PFSK-1 (cell line): ENCODE measurements around the gene RAB8A.

Source experiments
- POLR2AphosphoS5 ChIP-seq: IDR thresholded peaks from 2 replicates; pipeline ENCODE4 v1.6.1; 2012; ENCODE audit warnings: low read depth, mild to moderate bottlenecking, control low read depth, low read length, moderate library complexity
- SIN3A ChIP-seq: IDR thresholded peaks from 2 replicates; pipeline ENCODE4 v1.6.1; 2012; ENCODE audit warnings: mild to moderate bottlenecking, low read length, moderate library complexity, borderline replicate concordance; ENCODE audit not compliant: insufficient read depth
- TAF1 ChIP-seq: IDR thresholded peaks from 2 replicates; pipeline ENCODE4 v1.6.1; 2012; ENCODE audit warnings: low read length, control low read depth, borderline replicate concordance; ENCODE audit not compliant: insufficient read depth
- TF ChIP-seq, protein P1 (sequence below), 2 experiments: IDR thresholded peaks; 2 replicates each; pipeline versions ENCODE4 v1.6.1 to v1.8.0; 2011 to 2012; ENCODE audit warnings: low read depth in 2 of 2, low read length in 2 of 2, control low read depth in 1 of 2, inconsistent platforms in 1 of 2, mild to moderate bottlenecking in 1 of 2, moderate library complexity in 1 of 2; ENCODE audit not compliant: insufficient read depth in 1 of 2

DNA sequence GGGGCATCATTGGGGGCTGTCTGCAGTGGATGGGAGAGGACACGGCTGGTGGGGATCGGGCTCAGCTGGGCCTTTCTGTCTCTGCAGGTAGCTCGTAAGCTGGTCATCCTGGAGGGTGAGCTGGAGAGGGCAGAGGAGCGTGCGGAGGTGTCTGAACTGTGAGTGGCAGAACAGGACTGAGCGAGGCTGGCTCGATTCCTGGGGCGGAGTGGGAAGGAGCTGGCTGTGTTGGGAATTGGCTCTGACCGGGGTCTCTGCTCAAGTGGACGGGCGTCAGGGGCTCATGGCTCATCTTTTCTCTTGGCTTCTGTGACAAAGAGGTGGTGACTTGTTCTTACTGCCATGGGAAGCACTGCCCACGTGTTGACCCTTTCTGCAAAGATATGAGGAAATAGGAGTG is 23.7 kb upstream of the RAB8A start:
- TF ChIP-seq TAF1: no peak
- TF ChIP-seq POLR2AphosphoS5: no peak
- TF ChIP-seq, protein P1, sequence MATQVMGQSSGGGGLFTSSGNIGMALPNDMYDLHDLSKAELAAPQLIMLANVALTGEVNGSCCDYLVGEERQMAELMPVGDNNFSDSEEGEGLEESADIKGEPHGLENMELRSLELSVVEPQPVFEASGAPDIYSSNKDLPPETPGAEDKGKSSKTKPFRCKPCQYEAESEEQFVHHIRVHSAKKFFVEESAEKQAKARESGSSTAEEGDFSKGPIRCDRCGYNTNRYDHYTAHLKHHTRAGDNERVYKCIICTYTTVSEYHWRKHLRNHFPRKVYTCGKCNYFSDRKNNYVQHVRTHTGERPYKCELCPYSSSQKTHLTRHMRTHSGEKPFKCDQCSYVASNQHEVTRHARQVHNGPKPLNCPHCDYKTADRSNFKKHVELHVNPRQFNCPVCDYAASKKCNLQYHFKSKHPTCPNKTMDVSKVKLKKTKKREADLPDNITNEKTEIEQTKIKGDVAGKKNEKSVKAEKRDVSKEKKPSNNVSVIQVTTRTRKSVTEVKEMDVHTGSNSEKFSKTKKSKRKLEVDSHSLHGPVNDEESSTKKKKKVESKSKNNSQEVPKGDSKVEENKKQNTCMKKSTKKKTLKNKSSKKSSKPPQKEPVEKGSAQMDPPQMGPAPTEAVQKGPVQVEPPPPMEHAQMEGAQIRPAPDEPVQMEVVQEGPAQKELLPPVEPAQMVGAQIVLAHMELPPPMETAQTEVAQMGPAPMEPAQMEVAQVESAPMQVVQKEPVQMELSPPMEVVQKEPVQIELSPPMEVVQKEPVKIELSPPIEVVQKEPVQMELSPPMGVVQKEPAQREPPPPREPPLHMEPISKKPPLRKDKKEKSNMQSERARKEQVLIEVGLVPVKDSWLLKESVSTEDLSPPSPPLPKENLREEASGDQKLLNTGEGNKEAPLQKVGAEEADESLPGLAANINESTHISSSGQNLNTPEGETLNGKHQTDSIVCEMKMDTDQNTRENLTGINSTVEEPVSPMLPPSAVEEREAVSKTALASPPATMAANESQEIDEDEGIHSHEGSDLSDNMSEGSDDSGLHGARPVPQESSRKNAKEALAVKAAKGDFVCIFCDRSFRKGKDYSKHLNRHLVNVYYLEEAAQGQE (IDR thresholded peaks at IDR 0.05; ENCODE audit: insufficient read depth in 1 of 2, low read depth in 2 of 2, low read length in 2 of 2): no peak
- TF ChIP-seq SIN3A: no peak
